ENCODE data around the gene DHH. TPM values are rescaled to one million over a fixed set of nuclear protein-coding genes. Genes with fewer than 3 reads are reported as not detected.
A peak's percentile ranks its signal among the peaks of the same experiment; 100 is the strongest.

DHH gene
- total and polyA plus RNA-seq, 10 of the 15 experiments (the other 5 are each of a cell fraction or from before 2014, with no cell fraction given), result 0.01 TPM; not detected in 9

GRCh38 chr12:49092086-49092815 is 2.4 kb downstream of the DHH start:
- ChIA-PET RAD21 (ENCODE audit: unreplicated experiment) (interaction anchor here (0.6 to 5.9 kb wide), 10 partner anchors 10 to 143 kb away, joined by 3 to 66 read pairs (median 6); partner anchors contain the start of genes DDN, RHEBL1 and TUBA1B), POLR2A (interaction anchor here (0.7 to 3.6 kb wide), 6 partner anchors 18 to 96 kb away, joined by 3 to 11 read pairs (median 4); partner anchors contain the start of genes LMBR1L, RHEBL1, TUBA1A and TUBA1B), SMC1A (ENCODE audit: uncharacterized antibody, unreplicated experiment) (interaction anchor here (1.0 to 6.8 kb wide), 7 partner anchors 17 to 240 kb away, joined by 3 to 64 read pairs (median 5); partner anchors contain the start of genes DDN, DDX23 and TUBA1B), CTCF (interaction anchor here (0.7 to 12.2 kb wide), 21 partner anchors 9 to 167 kb away, joined by 3 to 244 read pairs (median 6); partner anchors contain the start of genes DDN, FKBP11, LMBR1L and RHEBL1)
- no peak overlapping the region for H3K27ac ChIP-seq (ENCODE audit: control insufficient read depth, insufficient read depth)
- FAIRE-seq (no peak), DNase-seq (ENCODE audit: low read depth, low spot score) (no peak), ATAC-seq (peak; percentile 57)
- H3K9ac ChIP-seq (ENCODE audit: control insufficient read depth, insufficient read depth, low read length), result no peak overlapping the region
- H3K4me1 ChIP-seq (ENCODE audit: control insufficient read depth, insufficient read depth, low read length), result peaks cover 3% of the 10 kb centered on the region; the same call in 1 of the 2 replicates
- in situ Hi-C loops (cut with MboI), result no loop called here
- no TSS peak for BruUV-seq (replicated peaks)
- H3K79me2 ChIP-seq (ENCODE audit: control insufficient read depth, insufficient read depth, low read length), result no peaks in the 10 kb centered on the region
- peaks cover 32 to 45% of the 10 kb centered on the region in 2 experiments for H3K27me3 ChIP-seq (replicated peaks in 1 of 2; ENCODE audit: control insufficient read depth in 2 of 2, insufficient read depth in 2 of 2, low read length in 1 of 2)
- H2AFZ ChIP-seq (ENCODE audit: control insufficient read depth, low read depth, low read length), result no peak overlapping the region
- intact Hi-C loops (cut with micrococcal nuclease; ENCODE audit: unreplicated experiment), result loop anchor here (5.0 kb wide), 1 partner anchor 95 kb away; the partner anchor contains the start of gene DDN
- H3K4me2 ChIP-seq (ENCODE audit: control insufficient read depth, insufficient read depth), result peak overlapping the region; percentile 6; the same call in 1 of the 2 replicates
- WGBS (ENCODE audit: insufficient coverage, insufficient replicate concordance, low lambda C conversion rate, missing lambda C conversion rate), result 2% methylated on average over 28 of the region's 32 CpGs
- peaks cover 0 to 2% of the 10 kb centered on the region in 2 experiments; a peak in 1 of 4 replicates for H3K36me3 ChIP-seq (ENCODE audit: control insufficient read depth in 2 of 2, insufficient read depth in 2 of 2, low read length in 1 of 2)
- no peaks in the 10 kb centered on the region for H4K20me1 ChIP-seq (ENCODE audit: control insufficient read depth, insufficient read depth)
- H3K4me3 ChIP-seq, result no peak overlapping the region
- H3K9me3 ChIP-seq (replicated peaks; ENCODE audit: control insufficient read depth, insufficient read depth, low read length), result no peaks in the 10 kb centered on the region
- TF ChIP-seq STAT1 (conservative IDR thresholded peaks at IDR 0.05), result no peak
- peak in 1 of 2 experiments; percentile 32; a peak in 1 of 4 replicates for TF ChIP-seq IKZF2 (IDR thresholded peaks at IDR 0.05)
- 0 out of 2 replicates have a peak, but pooled peaks have one; percentile 21 for TF ChIP-seq YY1 (IDR thresholded peaks at IDR 0.05; ENCODE audit: low read depth, low read length)
- TF ChIP-seq SREBF2 (IDR thresholded peaks at IDR 0.05; ENCODE audit: low read length), result no peak
- peak; percentile 53 for TF ChIP-seq IKZF1 (conservative IDR thresholded peaks at IDR 0.05)
- TF ChIP-seq TCF12 (IDR thresholded peaks at IDR 0.05; ENCODE audit: low read depth, low read length), result 0 out of 2 replicates have a peak, but pooled peaks have one; percentile 20
- TF ChIP-seq EP300 (IDR thresholded peaks at IDR 0.05; ENCODE audit: borderline replicate concordance in 1 of 2, control insufficient read depth in 1 of 2, low read depth in 2 of 2, low read length in 2 of 2), result no peak
- TF ChIP-seq CTCF (IDR thresholded peaks at IDR 0.05 in 2 of 3, conservative IDR thresholded peaks at IDR 0.05 in 1 of 3; ENCODE audit: control insufficient read depth in 2 of 3, extremely low read depth in 1 of 3, insufficient read depth in 1 of 3, low read depth in 3 of 3, low read length in 3 of 3), result peak; percentile 45 to 78 (median 67)
- no peak for TF ChIP-seq SMARCA5 (IDR thresholded peaks at IDR 0.05)
- TF ChIP-seq NR2F1 (conservative IDR thresholded peaks at IDR 0.05), result 0 out of 2 replicates have a peak, but pooled peaks have one; percentile 20
- TF ChIP-seq EGR1 (IDR thresholded peaks at IDR 0.05; ENCODE audit: borderline replicate concordance in 1 of 2, low read depth in 2 of 2, low read length in 2 of 2), result peak in 1 of 2 experiments; percentile 80; a peak in 2 of 3 replicates
- no peak for TF ChIP-seq NRF1 (conservative IDR thresholded peaks at IDR 0.05; ENCODE audit: low read depth, low read length)
- TF ChIP-seq RB1 (IDR thresholded peaks at IDR 0.05; ENCODE audit: borderline replicate concordance), result 0 out of 2 replicates have a peak, but pooled peaks have one; percentile 23
- TF ChIP-seq SMC3 (IDR thresholded peaks at IDR 0.05; ENCODE audit: borderline replicate concordance, low read length), result no peak
- TF ChIP-seq ZNF217 (IDR thresholded peaks at IDR 0.05), result no peak
- peak; percentile 74 for TF ChIP-seq RAD21 (IDR thresholded peaks at IDR 0.05; ENCODE audit: insufficient read depth, low read depth, low read length)
- no peak for TF ChIP-seq BCL11A (IDR thresholded peaks at IDR 0.05; ENCODE audit: low read depth, low read length)
- TF ChIP-seq SREBF1 (IDR thresholded peaks at IDR 0.05; ENCODE audit: low read length), result no peak
